HepG2 (cell line): ENCODE results near the gene MAN1B1. TPM values are rescaled to one million over a fixed set of nuclear protein-coding genes. Genes with fewer than 3 reads are reported as not detected.

Source experiments
- ARID4A ChIP-seq: sonication (generic); formaldehyde crosslinking; IDR thresholded peaks from 2 replicates; pipeline ENCODE4 v1.5.0; 2020; ENCODE audit warnings: mild to moderate bottlenecking, missing genetic modification reagents, borderline replicate concordance
- ARNT2 ChIP-seq: sonication (generic); formaldehyde crosslinking; IDR thresholded peaks from 2 replicates; pipeline ENCODE4 v1.8.0; 2022; ENCODE audit warnings: mild to moderate bottlenecking, low read depth, missing genetic modification reagents, moderate library complexity
- HHEX ChIP-seq: IDR thresholded peaks from 2 replicates; pipeline ENCODE4 v1.6.1; 2016; ENCODE audit warnings: control low read depth
- MAX ChIP-seq: IDR thresholded peaks from 2 replicates; pipeline ENCODE4 v1.6.1; 2012; ENCODE audit warnings: inconsistent platforms
- MTA1 ChIP-seq: sonication (generic); formaldehyde crosslinking; IDR thresholded peaks from 2 replicates; pipeline ENCODE4 v1.4.0; 2020; ENCODE audit warnings: missing genetic modification reagents, mild to moderate bottlenecking, borderline replicate concordance
- PHF8 ChIP-seq: sonication (generic); formaldehyde crosslinking; IDR thresholded peaks from 2 replicates; pipeline ENCODE4 v1.5.0; 2020; ENCODE audit warnings: missing genetic modification reagents
- RXRA ChIP-seq: sonication (generic); formaldehyde crosslinking; IDR thresholded peaks from 2 replicates; pipeline ENCODE4 v1.5.1; 2020; ENCODE audit warnings: missing genetic modification reagents
- SMAD1 ChIP-seq: sonication (generic); formaldehyde crosslinking; IDR thresholded peaks from 2 replicates; pipeline ENCODE4 v1.4.0; 2020; ENCODE audit warnings: missing genetic modification reagents, low read depth, mild to moderate bottlenecking, borderline replicate concordance
- SMAD3 ChIP-seq: sonication (generic); formaldehyde crosslinking; IDR thresholded peaks from 2 replicates; pipeline ENCODE4 v1.4.0; 2020; ENCODE audit warnings: missing genetic modification reagents
- SPEN ChIP-seq: sonication (generic); formaldehyde crosslinking; IDR thresholded peaks from 2 replicates; pipeline ENCODE4 v1.5.1; 2020; ENCODE audit warnings: low read depth, mild to moderate bottlenecking, missing genetic modification reagents
- ZBTB39 ChIP-seq: sonication (generic); formaldehyde crosslinking; IDR thresholded peaks from 2 replicates; pipeline ENCODE4 v1.5.0; 2020; ENCODE audit warnings: missing genetic modification reagents
- ZFP82 ChIP-seq: sonication (generic); formaldehyde crosslinking; IDR thresholded peaks from 2 replicates; pipeline ENCODE4 v1.5.1; 2020; ENCODE audit warnings: mild to moderate bottlenecking, missing genetic modification reagents, borderline replicate concordance
- ZNF337 ChIP-seq: sonication (generic); formaldehyde crosslinking; IDR thresholded peaks from 2 replicates; pipeline ENCODE4 v1.5.1; 2020; ENCODE audit warnings: missing genetic modification reagents, low read depth, mild to moderate bottlenecking, borderline replicate concordance
- ZNF432 ChIP-seq: sonication (generic); formaldehyde crosslinking; IDR thresholded peaks from 2 replicates; pipeline ENCODE4 v1.5.0; 2020; ENCODE audit warnings: missing genetic modification reagents, mild to moderate bottlenecking, borderline replicate concordance
- ZNF646 ChIP-seq: sonication (generic); formaldehyde crosslinking; IDR thresholded peaks from 2 replicates; pipeline ENCODE4 v1.9.0; 2021; ENCODE audit warnings: mild to moderate bottlenecking, missing genetic modification reagents
- ZNF776 ChIP-seq: sonication (generic); formaldehyde crosslinking; IDR thresholded peaks from 2 replicates; pipeline ENCODE4 v1.4.0; 2020; ENCODE audit warnings: mild to moderate bottlenecking, missing genetic modification reagents
- polyA plus RNA-seq, 8 experiments: library from polyadenylated mRNA; depleted of rRNA in 3 of 8; stranded (reverse) in 7 of 8; unstranded in 1 of 8; fragments of >200 nt; fragmentation: Illumina TruSeq in 4 of 8; extraction: Trizol in 4 of 8; gene quantifications; 2 replicates each; pipeline versions ENCODE4 v1.2.1 to v1.2.3, GENCODE V29; 2011 to 2016; ENCODE audit warnings: low read depth in 4 of 8, missing spikeins in 1 of 8, mixed read lengths in 1 of 8; ENCODE audit not compliant: insufficient read depth in 1 of 8
- total RNA-seq, 5 experiments: library from RNA; depleted of rRNA; stranded (reverse); fragments of >200 nt; fragmentation: Illumina TruSeq; extraction: Trizol; gene quantifications; 2 replicates each; pipeline ENCODE4 v1.2.3, GENCODE V29; 2016; ENCODE audit warnings: low read depth in 1 of 5

Gene MAN1B1
- total and polyA plus RNA-seq, 2 of the 13 experiments (the other 11 are each of a cell fraction or from before 2014, with no cell fraction given): 48.9 to 59.5 TPM

- TF ChIP-seq ARID4A (CRISPR knock-in tag) (peak; percentile 49; the same call in 1 of the 2 replicates), MAX (peak; percentile 13; the same call in 1 of the 2 replicates), PHF8 (CRISPR knock-in tag) (peak; percentile 49; the same call in 1 of the 2 replicates), HHEX (CRISPR knock-in tag) (no peak), MTA1 (CRISPR knock-in tag) (peak; percentile 39; the same call in 1 of the 2 replicates), ZFP82 (peak; percentile 47; the same call in 1 of the 2 replicates), ZNF776 (CRISPR knock-in tag) (no peak), SMAD3 (CRISPR knock-in tag) (no peak), ZNF337 (no peak), RXRA (CRISPR knock-in tag) (no peak), ZBTB39 (CRISPR knock-in tag) (no peak), SPEN (peak; percentile 25; the same call in 1 of the 2 replicates), ZNF646 (CRISPR knock-in tag) (no peak), ARNT2 (CRISPR knock-in tag) (peak; percentile 28; the same call in 1 of the 2 replicates), SMAD1 (CRISPR knock-in tag) (no peak), ZNF432 (CRISPR knock-in tag) (no peak)
These were observed 9.6 kb upstream of the MAN1B1 start, which contains the start of gene UAP1L1 (continued) for GRCh38 chr9:137077010-137077747.
